Omental fat pad (tissue), 4 donors: ENCODE results near the gene VPS35L. TPM values are rescaled to one million over a fixed set of nuclear protein-coding genes. Genes with fewer than 3 reads are reported as not detected.

Source experiments
- ATAC-seq: fragments of 150-250 bp; one replicate; pipeline ENCODE4 v1.9.1; 2016; ENCODE audit warnings: mild to moderate bottlenecking, moderate library complexity; ENCODE audit not compliant: low FRiP score
- DNase-seq: peaks from one replicate; pipeline ENCODE4 v3.0.0-alpha.2; 2019; ENCODE audit warnings: low spot score
- total RNA-seq, 4 donors: library from RNA; depleted of rRNA; stranded (reverse); fragments of >200 nt; gene quantifications; one replicate each; pipeline ENCODE4 v1.1.0, GENCODE V29; 2016
- TF ChIP-seq, protein P1 (sequence below), 3 donors: fragments of 450-650 bp; IDR thresholded peaks; one replicate each; pipeline ENCODE4 v1.5.1; 2016 to 2017; ENCODE audit warnings: antibody characterized with exemption in 3 of 3, mild to moderate bottlenecking in 3 of 3, moderate library complexity in 2 of 3

The VPS35L gene, protein sequence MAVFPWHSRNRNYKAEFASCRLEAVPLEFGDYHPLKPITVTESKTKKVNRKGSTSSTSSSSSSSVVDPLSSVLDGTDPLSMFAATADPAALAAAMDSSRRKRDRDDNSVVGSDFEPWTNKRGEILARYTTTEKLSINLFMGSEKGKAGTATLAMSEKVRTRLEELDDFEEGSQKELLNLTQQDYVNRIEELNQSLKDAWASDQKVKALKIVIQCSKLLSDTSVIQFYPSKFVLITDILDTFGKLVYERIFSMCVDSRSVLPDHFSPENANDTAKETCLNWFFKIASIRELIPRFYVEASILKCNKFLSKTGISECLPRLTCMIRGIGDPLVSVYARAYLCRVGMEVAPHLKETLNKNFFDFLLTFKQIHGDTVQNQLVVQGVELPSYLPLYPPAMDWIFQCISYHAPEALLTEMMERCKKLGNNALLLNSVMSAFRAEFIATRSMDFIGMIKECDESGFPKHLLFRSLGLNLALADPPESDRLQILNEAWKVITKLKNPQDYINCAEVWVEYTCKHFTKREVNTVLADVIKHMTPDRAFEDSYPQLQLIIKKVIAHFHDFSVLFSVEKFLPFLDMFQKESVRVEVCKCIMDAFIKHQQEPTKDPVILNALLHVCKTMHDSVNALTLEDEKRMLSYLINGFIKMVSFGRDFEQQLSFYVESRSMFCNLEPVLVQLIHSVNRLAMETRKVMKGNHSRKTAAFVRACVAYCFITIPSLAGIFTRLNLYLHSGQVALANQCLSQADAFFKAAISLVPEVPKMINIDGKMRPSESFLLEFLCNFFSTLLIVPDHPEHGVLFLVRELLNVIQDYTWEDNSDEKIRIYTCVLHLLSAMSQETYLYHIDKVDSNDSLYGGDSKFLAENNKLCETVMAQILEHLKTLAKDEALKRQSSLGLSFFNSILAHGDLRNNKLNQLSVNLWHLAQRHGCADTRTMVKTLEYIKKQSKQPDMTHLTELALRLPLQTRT
- total RNA-seq: 10 to 100 TPM; 42.4 to 59.3 (median 43.1) TPM

DNA sequence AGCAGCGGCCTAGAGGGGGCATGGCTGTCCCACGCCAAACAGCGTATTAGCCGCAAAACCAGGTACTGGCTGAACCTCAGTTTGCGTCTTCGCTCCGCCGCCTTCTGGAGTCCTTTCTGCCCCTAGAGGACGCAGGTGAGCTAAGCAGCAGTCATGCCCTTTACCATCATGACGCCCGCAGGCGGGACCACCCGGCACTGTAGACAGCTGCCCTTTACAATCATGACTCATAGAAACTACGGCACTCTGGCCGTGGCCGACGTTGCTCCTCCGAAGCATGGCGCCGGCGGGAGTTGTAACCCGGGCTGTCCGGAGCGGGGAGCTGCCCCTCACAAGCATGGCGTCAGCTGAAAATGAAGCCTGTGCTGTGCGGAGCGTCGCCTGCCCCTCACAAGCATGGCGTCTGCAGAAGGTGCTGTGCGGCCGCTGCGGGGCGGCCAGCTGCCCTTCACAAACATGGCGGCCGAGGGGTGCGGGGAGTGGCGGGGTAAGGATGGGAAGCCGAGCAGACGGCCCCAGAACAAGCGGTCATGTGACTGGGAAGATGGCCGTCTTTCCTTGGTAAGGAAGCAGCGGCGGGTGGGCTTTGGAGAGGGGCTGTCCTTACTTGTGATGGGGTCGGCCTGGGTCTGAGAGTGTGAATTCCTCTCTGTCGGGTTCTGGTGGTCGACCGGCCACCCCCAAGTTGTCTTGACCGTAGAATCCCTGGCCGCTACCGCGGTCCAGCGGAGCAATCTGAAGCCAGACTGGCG is at the start of gene VPS35L:
Gene VPS35L, plus strand, starts transcription at position 518 of the 752 bp plus-strand sequence. Its CDS starts 27 bp downstream, at position 545.
- ATAC-seq (peak; percentile 100), DNase-seq (peak; percentile 92)
- TF ChIP-seq, protein P1, sequence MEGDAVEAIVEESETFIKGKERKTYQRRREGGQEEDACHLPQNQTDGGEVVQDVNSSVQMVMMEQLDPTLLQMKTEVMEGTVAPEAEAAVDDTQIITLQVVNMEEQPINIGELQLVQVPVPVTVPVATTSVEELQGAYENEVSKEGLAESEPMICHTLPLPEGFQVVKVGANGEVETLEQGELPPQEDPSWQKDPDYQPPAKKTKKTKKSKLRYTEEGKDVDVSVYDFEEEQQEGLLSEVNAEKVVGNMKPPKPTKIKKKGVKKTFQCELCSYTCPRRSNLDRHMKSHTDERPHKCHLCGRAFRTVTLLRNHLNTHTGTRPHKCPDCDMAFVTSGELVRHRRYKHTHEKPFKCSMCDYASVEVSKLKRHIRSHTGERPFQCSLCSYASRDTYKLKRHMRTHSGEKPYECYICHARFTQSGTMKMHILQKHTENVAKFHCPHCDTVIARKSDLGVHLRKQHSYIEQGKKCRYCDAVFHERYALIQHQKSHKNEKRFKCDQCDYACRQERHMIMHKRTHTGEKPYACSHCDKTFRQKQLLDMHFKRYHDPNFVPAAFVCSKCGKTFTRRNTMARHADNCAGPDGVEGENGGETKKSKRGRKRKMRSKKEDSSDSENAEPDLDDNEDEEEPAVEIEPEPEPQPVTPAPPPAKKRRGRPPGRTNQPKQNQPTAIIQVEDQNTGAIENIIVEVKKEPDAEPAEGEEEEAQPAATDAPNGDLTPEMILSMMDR (IDR thresholded peaks at IDR 0.05): peak in 1 of 3 donors; percentile 48

DNA sequence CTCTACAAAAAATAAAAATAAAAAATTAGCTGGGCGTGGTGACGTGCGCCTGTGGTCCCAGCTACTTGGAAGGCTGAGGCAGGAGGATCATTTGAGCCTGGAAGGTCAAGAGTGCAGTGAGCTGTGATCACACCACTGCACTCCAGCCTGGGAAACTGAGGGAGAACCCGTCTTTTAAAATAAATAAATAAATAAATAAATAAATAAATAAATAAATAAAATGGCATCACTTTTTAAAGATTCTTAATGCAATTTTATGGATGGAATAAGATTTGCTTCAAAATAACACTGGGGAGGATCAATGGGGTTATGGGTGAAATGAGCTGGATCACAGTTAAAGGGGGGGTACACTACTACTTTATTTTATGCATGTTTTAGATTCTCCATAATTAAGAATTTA is 48.5 kb upstream of the VPS35L start:
- no peak for ATAC-seq
- TF ChIP-seq, protein P1 (IDR thresholded peaks at IDR 0.05): no peak
- no peak for DNase-seq

DNA sequence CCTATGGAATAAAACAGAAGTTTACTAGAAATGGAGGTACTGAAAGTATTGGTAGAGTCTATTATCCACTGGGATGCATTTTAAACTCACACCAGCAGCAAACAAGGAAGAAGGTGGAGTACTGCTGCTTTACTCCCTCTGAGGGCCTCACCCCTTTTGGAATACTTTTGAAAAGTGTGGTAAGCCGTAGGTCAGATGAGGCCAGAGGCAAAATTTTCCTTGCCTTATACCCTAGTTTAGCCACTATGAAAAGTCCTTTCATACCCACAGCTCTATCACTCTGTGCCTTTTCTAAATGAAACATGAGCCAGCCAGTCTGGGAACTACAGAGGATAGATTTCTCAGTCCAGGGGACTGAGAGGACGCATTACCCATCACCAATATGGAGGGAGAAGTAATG is 47.6 kb upstream of the VPS35L start:
- TF ChIP-seq, protein P1 (IDR thresholded peaks at IDR 0.05): no peak
- no peak for ATAC-seq
- DNase-seq: no peak

DNA sequence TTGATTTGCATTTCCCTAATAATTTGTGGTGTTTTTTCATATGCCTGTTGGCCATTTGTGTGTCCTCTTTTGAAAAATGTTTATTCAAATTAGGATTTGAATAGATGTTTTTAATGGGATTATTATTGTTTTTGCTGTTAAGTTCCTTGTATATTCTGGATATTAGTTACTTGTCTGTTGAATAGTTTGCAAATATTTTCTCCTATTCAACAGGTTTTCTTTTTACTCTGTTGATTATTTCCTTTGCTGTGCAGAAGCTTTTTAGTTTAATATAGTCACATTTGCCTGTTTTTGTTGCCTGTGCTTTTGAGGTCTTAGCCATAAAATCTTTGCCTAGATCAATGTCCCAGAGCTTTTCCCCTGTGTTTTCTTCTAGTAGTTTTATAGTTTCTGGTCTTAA is 43.2 kb upstream of the VPS35L start:
- TF ChIP-seq, protein P1 (IDR thresholded peaks at IDR 0.05): no peak
- ATAC-seq: no peak
- DNase-seq: no peak

DNA sequence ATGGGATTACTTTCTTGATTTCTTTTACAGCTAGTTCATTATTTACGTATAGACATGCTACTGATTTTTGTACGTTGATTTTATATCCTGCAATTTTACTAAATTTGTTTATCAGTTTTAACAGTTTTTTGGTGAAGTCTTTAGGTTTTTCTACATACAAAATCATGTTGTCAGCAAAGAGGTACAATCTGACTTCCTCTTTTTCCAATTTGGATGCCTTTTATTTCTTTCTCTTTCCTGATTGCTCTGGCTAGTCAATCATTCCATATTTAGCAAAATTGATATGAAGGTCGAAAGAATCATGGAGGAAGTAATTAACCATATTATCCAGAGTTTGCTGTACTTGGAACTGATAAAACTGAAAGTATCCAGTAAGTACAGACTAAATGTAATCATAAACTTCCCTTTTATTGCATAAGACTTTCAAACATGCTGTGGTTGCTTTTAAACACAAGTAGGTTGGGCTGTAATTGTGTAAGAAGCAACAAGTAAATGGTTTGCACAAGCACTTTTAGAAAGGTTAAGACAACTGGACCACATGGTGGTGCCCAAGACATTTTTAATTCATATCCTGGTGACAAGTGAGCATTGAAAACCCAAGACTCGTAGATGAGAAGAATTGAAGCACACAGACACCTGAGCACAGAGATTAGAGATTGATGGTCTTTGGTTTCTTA is 42.0 kb upstream of the VPS35L start:
- TF ChIP-seq, protein P1 (IDR thresholded peaks at IDR 0.05): no peak
- DNase-seq (no peak), ATAC-seq (no peak)

DNA sequence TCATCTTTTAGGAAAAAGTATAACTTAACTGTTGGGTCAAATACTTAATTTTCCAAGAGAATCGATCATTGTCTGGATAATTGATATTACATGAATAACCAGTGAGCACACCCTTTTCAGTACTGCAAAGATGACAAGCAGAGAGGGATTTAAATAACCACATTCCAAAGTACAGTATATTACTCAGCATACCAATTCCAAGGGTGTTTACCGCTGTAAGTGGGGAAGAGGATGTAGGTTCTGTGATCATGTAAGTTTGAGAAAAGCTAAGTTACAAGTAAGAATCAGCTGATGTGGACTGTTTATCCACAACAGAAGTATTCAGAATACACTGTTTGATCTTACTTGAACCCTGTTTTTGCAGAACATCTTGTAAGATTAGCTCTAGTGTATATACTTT is 39.7 kb upstream of the VPS35L start:
- ATAC-seq (no peak), DNase-seq (no peak)
- TF ChIP-seq, protein P1 (IDR thresholded peaks at IDR 0.05): no peak
